Karpas-422 (cell line): Measurements from ENCODE around the gene HNRNPR. TPM values are rescaled to one million over a fixed set of nuclear protein-coding genes. Genes with fewer than 3 reads are reported as not detected.

Experiments used
- DNase-seq: peaks from one replicate; pipeline ENCODE4 v3.0.0-alpha.2; 2015
- H2AFZ ChIP-seq: fragments of 200-600 bp; sonication (generic); 2 replicates; pipeline ENCODE4 v1.6.1; 2014; ENCODE audit warnings: antibody characterized with exemption, low read length, mixed read lengths
- H3K27ac ChIP-seq: fragments of 200-600 bp; sonication (generic); 2 replicates; pipeline ENCODE4 v1.5.1; 2014; ENCODE audit warnings: mild to moderate bottlenecking, low read length, moderate library complexity
- H3K27me3 ChIP-seq: fragments of 200-600 bp; sonication (generic); 2 replicates; pipeline ENCODE4 v1.6.1; 2014; ENCODE audit warnings: low read length, mixed read lengths
- H3K36me3 ChIP-seq: fragments of 200-600 bp; sonication (generic); 2 replicates; pipeline ENCODE4 v1.6.1; 2014; ENCODE audit warnings: low read length, mixed read lengths; ENCODE audit not compliant: insufficient read depth
- H3K4me1 ChIP-seq: fragments of 200-600 bp; sonication (generic); 2 replicates; pipeline ENCODE4 v1.6.1; 2014; ENCODE audit warnings: mild to moderate bottlenecking, low read length, mixed read lengths
- H3K4me2 ChIP-seq: fragments of 200-600 bp; sonication (generic); 2 replicates; pipeline ENCODE4 v1.6.1; 2014; ENCODE audit warnings: low read length, low read depth, mild to moderate bottlenecking; ENCODE audit not compliant: poor library complexity, severe bottlenecking
- H3K4me3 ChIP-seq: fragments of 200-600 bp; sonication (generic); 2 replicates; pipeline ENCODE4 v1.5.1; 2014; ENCODE audit warnings: mild to moderate bottlenecking, antibody characterized with exemption, low read length, mixed read lengths
- H3K79me2 ChIP-seq: fragments of 200-600 bp; sonication (generic); 2 replicates; pipeline ENCODE4 v1.6.1; 2014; ENCODE audit warnings: mild to moderate bottlenecking, low read length, mixed read lengths
- H3K9ac ChIP-seq: fragments of 200-600 bp; sonication (generic); 2 replicates; pipeline ENCODE4 v1.6.0; 2014; ENCODE audit warnings: low read length
- H3K9me2 ChIP-seq: fragments of 200-600 bp; sonication (generic), shearing (Covaris generic); replicated peaks from 2 replicates; pipeline ENCODE4 v1.6.0; 2014; ENCODE audit warnings: mild to moderate bottlenecking, low read length, moderate library complexity; ENCODE audit not compliant: insufficient read depth
- H3K9me3 ChIP-seq: fragments of 300-700, 200-600 bp; sonication (generic); 2 replicates; pipeline ENCODE4 v1.6.1; 2014; ENCODE audit warnings: low read length, mixed read lengths
- H4K20me1 ChIP-seq: fragments of 200-600 bp; sonication (generic); 2 replicates; pipeline ENCODE4 v1.6.1; 2014; ENCODE audit warnings: mild to moderate bottlenecking, antibody characterized with exemption, low read length, low read depth; ENCODE audit not compliant: insufficient read depth
- total RNA-seq: library from RNA; depleted of rRNA; stranded (reverse); fragments of >200 nt; shearing (Covaris generic); gene quantifications from 2 replicates; pipeline ENCODE4 v1.2.3, GENCODE V29; 2014; ENCODE audit warnings: low replicate concordance

HNRNPR gene
- total RNA-seq, 1 experiment from 2014 or later: 120 TPM

- Histone ChIP-seq H3K27me3 (no peaks in the 10 kb centered on the region), H3K9ac (no peak overlapping the region), H2AFZ (no peak overlapping the region), H3K9me2 (no peaks in the 10 kb centered on the region), H3K4me2 (no peak overlapping the region), H3K79me2 (no peaks in the 10 kb centered on the region), H3K4me3 (no peak overlapping the region), H3K4me1 (no peaks in the 10 kb centered on the region; the same call in 1 of the 2 replicates), H3K27ac (no peak overlapping the region), H3K9me3 (no peaks in the 10 kb centered on the region), H3K36me3 (peaks cover 52% of the 10 kb centered on the region; the same call in 1 of the 2 replicates), H4K20me1 (no peaks in the 10 kb centered on the region)
- no peak for DNase-seq
Measured at GRCh38 chr1:23288201-23288600, 55.9 kb downstream of the HNRNPR start.

DNA sequence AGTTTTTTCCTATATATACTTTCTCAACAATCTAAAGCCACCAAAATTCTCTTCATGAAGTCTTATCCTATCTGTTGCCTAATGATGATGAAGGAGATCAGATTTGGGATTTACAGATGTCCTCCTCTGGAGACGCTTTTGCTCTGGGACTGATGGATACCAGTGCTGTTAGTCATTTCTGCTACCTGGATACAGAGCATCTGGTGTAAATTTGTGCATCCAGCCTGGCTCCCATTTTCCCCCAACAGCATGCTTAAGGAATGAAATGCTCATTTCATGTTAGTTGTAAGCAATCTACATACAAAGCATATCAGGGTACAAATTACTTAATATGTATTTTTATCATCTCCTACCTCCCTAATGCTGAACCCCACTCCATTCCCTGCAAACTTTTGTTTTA, 57.7 kb downstream of the HNRNPR start:
- no peak for DNase-seq
- no peak overlapping the region for H3K9ac ChIP-seq
- H3K27ac ChIP-seq: no peak overlapping the region
- H3K36me3 ChIP-seq: peaks cover 66% of the 10 kb centered on the region; the same call in 1 of the 2 replicates
- no peaks in the 10 kb centered on the region; the same call in 1 of the 2 replicates for H3K4me1 ChIP-seq
- H3K4me2 ChIP-seq: no peak overlapping the region
- H3K4me3 ChIP-seq: no peak overlapping the region
- H3K79me2 ChIP-seq: no peaks in the 10 kb centered on the region
- no peaks in the 10 kb centered on the region for H3K27me3 ChIP-seq
- no peak overlapping the region for H2AFZ ChIP-seq
- H3K9me2 ChIP-seq: no peaks in the 10 kb centered on the region
- H3K9me3 ChIP-seq: no peaks in the 10 kb centered on the region
- H4K20me1 ChIP-seq: no peaks in the 10 kb centered on the region

- H3K9me2 ChIP-seq: no peaks in the 10 kb centered on the region
- H4K20me1 ChIP-seq: no peaks in the 10 kb centered on the region
- H3K4me1 ChIP-seq: no peaks in the 10 kb centered on the region; the same call in 1 of the 2 replicates
- H3K9me3 ChIP-seq: no peaks in the 10 kb centered on the region
- no peak overlapping the region for H3K27ac ChIP-seq
- H3K27me3 ChIP-seq: no peaks in the 10 kb centered on the region
- no peaks in the 10 kb centered on the region for H3K79me2 ChIP-seq
- DNase-seq: no peak
- no peak overlapping the region for H3K4me2 ChIP-seq
- H2AFZ ChIP-seq: no peak overlapping the region
- no peak overlapping the region for H3K4me3 ChIP-seq
- peaks cover 78% of the 10 kb centered on the region for H3K36me3 ChIP-seq
- H3K9ac ChIP-seq: no peak overlapping the region
Measured at GRCh38 chr1:23283667-23284602, 60.1 kb downstream of the HNRNPR start.

DNA sequence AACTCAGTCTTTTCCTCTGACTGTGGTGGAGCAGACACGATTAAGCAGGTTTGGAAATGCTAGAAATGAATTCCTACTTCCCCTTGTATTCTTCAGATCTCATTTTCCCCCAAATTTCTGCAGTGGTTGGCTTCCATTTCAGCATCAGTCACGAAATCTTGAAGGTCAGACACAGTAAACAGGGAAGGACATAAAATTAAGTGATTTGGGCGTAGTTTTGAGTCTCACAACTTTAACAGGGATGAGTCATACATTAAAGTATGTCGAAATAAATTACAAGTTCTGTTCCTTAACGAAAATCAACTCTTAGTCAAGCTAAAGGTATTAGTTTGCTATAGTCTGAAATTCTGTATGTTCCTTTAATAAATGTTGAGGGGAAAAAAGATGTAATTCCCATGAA, 61.1 kb downstream of the HNRNPR start:
- Histone ChIP-seq H3K27ac (no peak overlapping the region), H3K27me3 (no peaks in the 10 kb centered on the region), H3K9me3 (no peaks in the 10 kb centered on the region), H2AFZ (no peak overlapping the region), H3K4me3 (no peak overlapping the region), H3K9ac (no peak overlapping the region), H3K4me1 (no peaks in the 10 kb centered on the region; the same call in 1 of the 2 replicates), H4K20me1 (no peaks in the 10 kb centered on the region), H3K79me2 (no peaks in the 10 kb centered on the region), H3K9me2 (no peaks in the 10 kb centered on the region), H3K36me3 (peaks cover 70% of the 10 kb centered on the region), H3K4me2 (no peak overlapping the region)
- DNase-seq: no peak

DNA sequence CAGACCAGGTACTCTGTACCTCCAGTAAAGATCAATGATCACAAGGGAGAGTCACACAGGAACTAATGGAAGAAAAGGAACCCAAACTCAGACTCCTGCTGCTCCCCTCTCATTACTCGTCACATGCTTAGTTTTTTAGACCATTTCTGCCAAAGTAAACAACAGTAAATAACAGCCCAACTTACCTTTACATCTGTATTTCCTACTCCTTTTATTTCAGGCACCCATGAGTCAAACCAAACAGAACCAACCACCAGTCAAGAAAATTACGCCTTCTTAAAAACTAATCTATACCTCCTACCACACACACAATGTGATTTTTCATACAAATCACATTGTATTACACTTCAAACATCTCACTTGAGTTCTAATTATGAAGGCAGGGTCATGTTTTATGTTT, 65.4 kb downstream of the HNRNPR start:
- H3K27me3 ChIP-seq: no peaks in the 10 kb centered on the region
- no peaks in the 10 kb centered on the region for H3K9me2 ChIP-seq
- no peak for DNase-seq
- no peak overlapping the region for H2AFZ ChIP-seq
- no peak overlapping the region for H3K27ac ChIP-seq
- peaks cover 43% of the 10 kb centered on the region for H3K36me3 ChIP-seq
- no peak overlapping the region for H3K9ac ChIP-seq
- H3K9me3 ChIP-seq: no peaks in the 10 kb centered on the region
- no peak overlapping the region for H3K4me2 ChIP-seq
- H3K4me3 ChIP-seq: no peak overlapping the region
- H3K4me1 ChIP-seq: no peaks in the 10 kb centered on the region; the same call in 1 of the 2 replicates
- no peaks in the 10 kb centered on the region for H3K79me2 ChIP-seq
- H4K20me1 ChIP-seq: no peaks in the 10 kb centered on the region

DNA sequence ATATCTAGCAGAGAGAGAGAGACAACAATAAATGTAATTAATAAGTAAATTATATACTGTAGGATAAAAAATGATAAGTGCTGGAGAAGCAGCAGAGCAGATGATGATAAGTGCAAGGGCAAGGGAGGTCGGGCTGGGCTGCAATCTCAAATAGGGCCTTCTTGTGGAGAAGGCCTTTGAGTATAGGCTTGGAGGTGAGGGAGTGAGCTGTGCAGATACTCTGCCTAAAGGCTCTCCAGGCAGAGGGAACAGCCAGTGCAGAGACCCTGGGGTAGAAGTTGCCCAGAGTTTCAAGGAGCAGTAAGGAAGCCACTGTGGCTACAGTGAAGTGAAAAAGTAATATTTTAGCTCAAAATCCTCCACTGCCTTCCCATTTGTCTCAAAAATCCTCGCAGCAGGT, 67.6 kb downstream of the HNRNPR start:
- no peak overlapping the region for H3K9ac ChIP-seq
- H4K20me1 ChIP-seq: no peaks in the 10 kb centered on the region
- no peak overlapping the region for H3K4me3 ChIP-seq
- H3K27ac ChIP-seq: no peak overlapping the region
- H3K27me3 ChIP-seq: no peaks in the 10 kb centered on the region
- H2AFZ ChIP-seq: no peak overlapping the region
- H3K9me3 ChIP-seq: no peaks in the 10 kb centered on the region
- no peak for DNase-seq
- no peaks in the 10 kb centered on the region for H3K4me1 ChIP-seq
- H3K79me2 ChIP-seq: no peaks in the 10 kb centered on the region
- H3K4me2 ChIP-seq: no peak overlapping the region
- no peaks in the 10 kb centered on the region for H3K9me2 ChIP-seq
- H3K36me3 ChIP-seq: peaks cover 22% of the 10 kb centered on the region

GRCh38 chr1:23274134-23274505, 70.0 kb downstream of the HNRNPR start:
- Histone ChIP-seq H4K20me1 (no peaks in the 10 kb centered on the region), H3K4me2 (no peak overlapping the region), H2AFZ (no peak overlapping the region), H3K4me1 (no peaks in the 10 kb centered on the region), H3K9ac (no peak overlapping the region), H3K9me3 (no peaks in the 10 kb centered on the region), H3K9me2 (no peaks in the 10 kb centered on the region), H3K27me3 (no peaks in the 10 kb centered on the region), H3K36me3 (no peaks in the 10 kb centered on the region), H3K4me3 (no peak overlapping the region), H3K79me2 (no peaks in the 10 kb centered on the region), H3K27ac (no peak overlapping the region)
- DNase-seq: no peak

DNA sequence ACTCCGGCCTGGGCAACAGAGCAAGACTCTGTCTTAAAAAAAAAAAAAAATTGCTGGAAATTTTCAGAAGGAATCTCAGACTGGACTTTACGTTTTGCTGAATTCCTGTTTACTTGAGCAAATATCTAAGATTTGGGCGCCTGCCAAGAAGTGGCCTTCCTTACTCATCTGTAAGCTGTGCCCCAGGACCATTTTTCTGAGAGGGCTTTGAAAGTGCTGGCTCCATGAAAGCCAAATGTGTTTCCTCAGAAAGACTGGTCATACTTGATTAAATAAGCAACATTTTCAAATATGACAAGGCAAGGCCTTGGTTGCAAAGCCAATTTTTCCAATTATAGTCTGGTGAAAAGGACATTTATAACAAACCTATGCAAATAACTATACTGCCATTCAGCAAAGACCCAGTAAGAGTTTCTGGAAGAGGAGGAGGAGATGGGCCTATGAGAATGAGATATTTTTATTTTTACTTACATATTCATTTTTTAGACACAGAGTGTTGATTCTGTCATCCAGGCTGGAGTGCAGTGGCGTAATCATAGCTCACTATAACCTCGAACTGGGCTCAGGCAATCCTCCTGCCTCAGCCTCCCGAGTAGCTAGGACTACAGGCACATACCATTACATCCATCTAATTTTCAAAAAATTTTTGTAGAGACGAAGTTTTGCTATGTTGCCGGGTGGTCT, 70.5 kb downstream of the HNRNPR start:
- no peaks in the 10 kb centered on the region for H4K20me1 ChIP-seq
- H3K4me1 ChIP-seq: no peaks in the 10 kb centered on the region
- no peaks in the 10 kb centered on the region for H3K79me2 ChIP-seq
- no peaks in the 10 kb centered on the region for H3K9me3 ChIP-seq
- H3K4me3 ChIP-seq: no peak overlapping the region
- no peaks in the 10 kb centered on the region for H3K36me3 ChIP-seq
- H3K9ac ChIP-seq: no peak overlapping the region
- H2AFZ ChIP-seq: no peak overlapping the region
- H3K9me2 ChIP-seq: no peaks in the 10 kb centered on the region
- no peak overlapping the region for H3K4me2 ChIP-seq
- H3K27me3 ChIP-seq: no peaks in the 10 kb centered on the region
- no peak for DNase-seq
- no peak overlapping the region for H3K27ac ChIP-seq
